Effector memory CD8-positive, alpha-beta T cell (primary cell): ENCODE measurements around the gene PCDH12.

Experiments used
- ATAC-seq: fragments of 150-1000 bp; cut with Tn5 transposase; replicated peaks from 2 replicates; pipeline ENCODE4 v1.10.0; 2021; ENCODE audit warnings: mild to moderate bottlenecking, moderate library complexity
- DNase-seq, 3 experiments: peaks; one replicate each; pipeline ENCODE4 v3.0.0; 2021
- H3K27ac Mint-ChIP-seq, 2 donors: one replicate each; pipeline ENCODE4 v1.8.0; 2022; ENCODE audit warnings: mild to moderate bottlenecking in 2 of 2, mixed read lengths in 2 of 2, moderate library complexity in 2 of 2
- H3K27me3 Mint-ChIP-seq, 2 donors: one replicate each; pipeline ENCODE4 v1.8.0; 2022; ENCODE audit warnings: mixed read lengths in 2 of 2
- H3K36me3 Mint-ChIP-seq: one replicate; pipeline ENCODE4 v1.8.0; 2022; ENCODE audit warnings: mild to moderate bottlenecking, moderate library complexity, mixed read lengths; ENCODE audit not compliant: insufficient read depth
- H3K4me1 Mint-ChIP-seq, 2 donors: one replicate each; pipeline ENCODE4 v1.8.0; 2022; ENCODE audit warnings: low read depth in 2 of 2, mixed read lengths in 2 of 2
- H3K4me3 Mint-ChIP-seq, 2 donors: one replicate each; pipeline ENCODE4 v1.8.0; 2022; ENCODE audit warnings: mild to moderate bottlenecking in 2 of 2, mixed read lengths in 2 of 2, moderate library complexity in 2 of 2
- H3K9me3 Mint-ChIP-seq, 2 donors: one replicate each; pipeline ENCODE4 v1.8.0; 2022; ENCODE audit warnings: mixed read lengths in 2 of 2

Gene PCDH12

GRCh38 chr5:141903261-141903660 is 54.7 kb downstream of the PCDH12 start:
- no peaks in the 10 kb centered on the region for H3K9me3 Mint-ChIP-seq
- H3K4me3 Mint-ChIP-seq: no peak overlapping the region
- no peaks in the 10 kb centered on the region for H3K36me3 Mint-ChIP-seq
- ATAC-seq (no peak), DNase-seq (no peak)
- H3K4me1 Mint-ChIP-seq: no peaks in the 10 kb centered on the region
- H3K27me3 Mint-ChIP-seq: peaks cover 34 to 47% of the 10 kb centered on the region in 2 donors
- H3K27ac Mint-ChIP-seq: no peak overlapping the region

GRCh38 chr5:141902015-141902814 is 55.8 kb downstream of the PCDH12 start:
- no peaks in the 10 kb centered on the region for H3K9me3 Mint-ChIP-seq
- H3K27ac Mint-ChIP-seq: no peak overlapping the region
- ATAC-seq (no peak), DNase-seq (no peak)
- no peaks in the 10 kb centered on the region for H3K4me1 Mint-ChIP-seq
- H3K27me3 Mint-ChIP-seq: peaks cover 35 to 52% of the 10 kb centered on the region in 2 donors
- no peaks in the 10 kb centered on the region for H3K36me3 Mint-ChIP-seq
- H3K4me3 Mint-ChIP-seq: no peak overlapping the region

GRCh38 chr5:141898448-141899049 is 59.5 kb downstream of the PCDH12 start:
- H3K27me3 Mint-ChIP-seq: peaks cover 20 to 66% of the 10 kb centered on the region in 2 donors
- no peaks in the 10 kb centered on the region for H3K36me3 Mint-ChIP-seq
- H3K4me3 Mint-ChIP-seq: no peak overlapping the region
- H3K4me1 Mint-ChIP-seq: no peaks in the 10 kb centered on the region
- no peaks in the 10 kb centered on the region for H3K9me3 Mint-ChIP-seq
- no peak overlapping the region for H3K27ac Mint-ChIP-seq
- ATAC-seq (no peak), DNase-seq (no peak)

- no peaks in the 10 kb centered on the region for H3K9me3 Mint-ChIP-seq
- H3K27me3 Mint-ChIP-seq: peaks cover 18 to 59% of the 10 kb centered on the region in 2 donors
- H3K4me1 Mint-ChIP-seq: no peaks in the 10 kb centered on the region
- H3K36me3 Mint-ChIP-seq: no peaks in the 10 kb centered on the region
- no peak overlapping the region for H3K4me3 Mint-ChIP-seq
- DNase-seq (no peak), ATAC-seq (no peak)
- H3K27ac Mint-ChIP-seq: no peak overlapping the region
These were observed 60.6 kb downstream of the PCDH12 start for GRCh38 chr5:141897425-141897824.
